ENCODE measurements around the gene FADS6.

FADS6 gene

DNA sequence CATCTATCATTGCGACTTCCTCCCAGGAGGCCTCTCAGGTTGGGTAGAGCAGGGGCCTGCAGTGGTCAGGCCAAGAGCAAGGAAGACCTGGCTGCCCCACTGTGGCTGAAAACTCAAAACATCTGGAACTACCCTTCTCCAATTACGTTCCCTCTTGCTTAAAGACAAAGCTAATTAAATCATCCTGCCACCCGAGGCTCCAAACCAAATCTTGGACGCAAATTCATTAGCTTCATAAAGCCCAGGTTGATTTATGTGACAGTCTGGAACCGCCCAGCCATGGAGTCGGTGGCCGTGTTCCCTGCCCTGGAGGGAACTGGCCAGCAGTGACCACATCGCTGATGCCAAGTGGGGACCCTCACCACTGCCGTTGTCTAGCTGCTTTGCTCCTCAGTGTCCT is 55.2 kb downstream of the FADS6 start:
- DNase-seq (ENCODE audit: extremely low read depth, insufficient read length), result no peak

DNA sequence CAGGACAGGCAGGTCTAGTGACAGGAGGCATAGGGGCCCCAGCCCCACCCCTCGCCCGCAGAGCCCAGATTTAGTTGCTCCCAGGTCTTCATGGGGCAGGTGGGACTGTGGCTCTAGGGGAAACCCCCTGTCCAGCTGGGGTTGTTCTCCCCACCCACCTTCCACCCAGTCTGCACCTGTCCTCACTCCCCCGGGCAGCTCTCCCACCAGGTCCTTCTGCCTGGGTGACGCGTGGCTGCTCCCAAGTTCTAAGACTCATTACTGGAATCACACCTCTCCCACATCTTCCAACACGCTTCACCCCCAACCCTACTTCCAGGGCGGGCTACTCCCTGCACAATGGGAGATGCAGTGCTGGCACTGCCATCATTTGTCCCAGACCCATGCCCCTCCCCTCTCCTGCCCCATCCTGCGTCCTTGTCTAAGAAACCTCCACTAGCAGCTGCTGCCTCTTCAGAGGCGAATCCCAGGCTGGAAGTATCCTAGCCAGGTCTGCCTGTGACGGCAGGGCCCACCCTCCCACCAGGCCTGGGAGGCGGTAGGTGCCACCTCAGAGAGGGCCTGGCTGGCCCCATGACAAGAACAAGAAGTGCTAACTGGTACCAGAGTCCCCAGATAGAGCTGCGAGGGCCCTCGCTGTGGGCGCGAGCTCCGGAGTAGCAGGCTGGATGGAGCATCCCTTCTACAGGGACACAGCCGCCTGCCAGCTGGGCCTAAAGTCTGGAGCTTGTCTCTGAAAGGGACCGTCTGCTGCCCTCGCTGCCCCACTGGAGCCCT is 56.6 kb downstream of the FADS6 start:
- Histone ChIP-seq H3K4me3 (replicated peaks; ENCODE audit: low read depth, low read length) (no peak overlapping the region), H3K36me3 (ENCODE audit: control insufficient read depth, insufficient read depth, low read length) (peaks cover 9% of the 10 kb centered on the region), H3K27me3 (replicated peaks; ENCODE audit: control insufficient read depth, insufficient read depth, low read length) (no peaks in the 10 kb centered on the region)
- no peak for TF ChIP-seq CTCF (IDR thresholded peaks at IDR 0.05; ENCODE audit: insufficient read depth, low read length, poor library complexity, severe bottlenecking)
- DNase-seq (ENCODE audit: extremely low read depth, insufficient read length), result no peak

More for the DNA sequence above, 55.2 kb downstream of the FADS6 start:
- no peak overlapping the region for H3K4me3 ChIP-seq (replicated peaks; ENCODE audit: low read depth, low read length)
- peaks cover 9% of the 10 kb centered on the region for H3K36me3 ChIP-seq (ENCODE audit: control insufficient read depth, insufficient read depth, low read length)
- TF ChIP-seq CTCF (IDR thresholded peaks at IDR 0.05; ENCODE audit: insufficient read depth, low read length, poor library complexity, severe bottlenecking), result no peak
- H3K27me3 ChIP-seq (replicated peaks; ENCODE audit: control insufficient read depth, insufficient read depth, low read length), result no peaks in the 10 kb centered on the region

DNA sequence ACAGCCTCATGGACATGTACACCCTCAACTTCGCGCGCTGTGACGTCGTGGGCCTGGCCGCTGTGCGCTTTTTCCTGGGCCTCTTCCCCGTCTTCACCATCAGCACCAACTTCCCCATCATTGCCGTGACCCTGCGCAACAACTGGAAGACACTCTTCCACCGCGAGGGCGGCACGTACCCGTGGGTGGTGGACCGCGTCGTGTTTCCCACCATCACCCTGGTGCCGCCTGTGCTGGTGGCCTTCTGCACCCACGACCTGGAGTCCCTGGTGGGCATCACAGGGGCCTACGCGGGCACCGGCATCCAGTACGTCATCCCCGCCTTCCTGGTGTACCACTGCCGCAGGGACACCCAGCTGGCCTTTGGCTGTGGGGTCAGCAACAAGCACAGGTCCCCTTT is 57.2 kb downstream of the FADS6 start:
- DNase-seq (ENCODE audit: extremely low read depth, insufficient read length), result no peak
- Histone ChIP-seq H3K27me3 (replicated peaks; ENCODE audit: control insufficient read depth, insufficient read depth, low read length) (no peaks in the 10 kb centered on the region), H3K4me3 (replicated peaks; ENCODE audit: low read depth, low read length) (no peak overlapping the region), H3K36me3 (ENCODE audit: control insufficient read depth, insufficient read depth, low read length) (peaks cover 9% of the 10 kb centered on the region)
- no peak for TF ChIP-seq CTCF (IDR thresholded peaks at IDR 0.05; ENCODE audit: insufficient read depth, low read length, poor library complexity, severe bottlenecking)

DNA sequence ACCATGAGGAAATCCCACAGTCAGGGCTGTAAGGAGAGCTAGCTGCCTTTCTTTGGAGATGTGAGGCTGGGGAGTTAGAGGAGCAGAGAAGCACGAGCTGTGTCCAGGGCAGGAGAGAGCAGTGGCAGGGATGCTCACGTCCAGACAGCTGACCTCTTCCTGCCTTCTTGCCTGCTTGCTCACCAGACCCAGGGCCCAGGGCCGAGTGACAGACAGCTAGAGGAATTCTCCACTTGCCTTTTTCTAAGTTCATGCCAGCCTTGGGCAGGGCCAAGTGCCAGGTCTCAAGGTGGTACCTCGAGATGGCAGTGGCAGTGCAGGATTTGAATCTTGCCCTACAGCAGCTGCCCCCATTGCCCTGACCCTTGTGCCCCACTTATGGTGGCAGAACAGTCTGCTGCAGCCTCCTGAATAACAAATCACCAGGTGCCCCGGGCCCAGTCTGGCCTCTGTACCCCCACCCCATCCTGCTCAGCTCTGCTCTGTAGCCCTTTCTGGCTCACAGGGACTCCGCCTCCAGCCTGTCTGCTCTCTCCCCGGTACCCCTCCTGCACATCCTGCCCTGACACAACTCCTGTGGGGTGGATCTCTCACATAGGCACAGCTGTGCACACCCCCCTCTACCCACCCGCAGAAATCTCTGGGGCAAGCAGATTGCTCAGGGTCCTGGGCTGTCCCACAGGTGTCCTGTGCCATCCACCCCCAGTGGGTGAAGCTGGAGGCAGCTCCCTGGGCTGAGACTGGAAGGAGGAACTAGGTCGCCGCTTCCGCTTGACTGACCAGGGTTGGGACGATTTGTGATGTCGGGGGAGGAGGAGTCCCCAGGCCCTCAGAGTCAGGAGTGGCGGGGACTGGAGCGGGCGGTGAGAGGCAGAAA is 59.7 kb downstream of the FADS6 start:
- H3K36me3 ChIP-seq (ENCODE audit: control insufficient read depth, insufficient read depth, low read length), result peaks cover 9% of the 10 kb centered on the region
- no peak for TF ChIP-seq CTCF (IDR thresholded peaks at IDR 0.05; ENCODE audit: insufficient read depth, low read length, poor library complexity, severe bottlenecking)
- no peaks in the 10 kb centered on the region for H3K27me3 ChIP-seq (replicated peaks; ENCODE audit: control insufficient read depth, insufficient read depth, low read length)
- no peak for DNase-seq (ENCODE audit: extremely low read depth, insufficient read length)
- H3K4me3 ChIP-seq (replicated peaks; ENCODE audit: low read depth, low read length), result no peak overlapping the region

DNA sequence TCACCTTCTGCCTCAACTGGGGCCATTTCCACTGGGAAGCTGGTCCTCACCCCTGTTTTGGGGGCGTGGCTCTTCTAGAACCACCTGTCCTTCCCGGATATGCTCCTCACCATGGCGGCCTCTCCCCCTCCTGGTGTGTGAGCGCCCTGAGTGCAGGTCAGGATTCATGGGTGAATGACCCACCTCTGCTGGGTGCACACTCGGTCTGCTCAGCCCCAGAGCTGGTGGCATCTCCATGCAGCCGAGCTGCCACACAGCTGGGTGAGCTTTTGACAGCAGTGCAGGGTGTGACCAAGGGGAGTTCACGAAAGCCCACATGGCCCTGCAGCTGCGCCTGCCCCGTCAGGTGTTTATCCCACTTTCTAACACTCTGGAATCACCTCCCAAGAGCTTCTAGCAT is 61.0 kb downstream of the FADS6 start:
- no peak for TF ChIP-seq CTCF (IDR thresholded peaks at IDR 0.05; ENCODE audit: insufficient read depth, low read length, poor library complexity, severe bottlenecking)
- Histone ChIP-seq H3K27me3 (replicated peaks; ENCODE audit: control insufficient read depth, insufficient read depth, low read length) (no peaks in the 10 kb centered on the region), H3K36me3 (ENCODE audit: control insufficient read depth, insufficient read depth, low read length) (peaks cover 8% of the 10 kb centered on the region), H3K4me3 (replicated peaks; ENCODE audit: low read depth, low read length) (no peak overlapping the region)
- no peak for DNase-seq (ENCODE audit: extremely low read depth, insufficient read length)

All from GM06990 (cell line).